NCI-H345 treated with DMSO at 0.1 percent for 48 hours (cell line): ENCODE measurements around the gene LRRC58.
"Not testable (repeated sequence)": the region's sequence is repeated elsewhere in the genome, so short reads cannot be mapped to it uniquely, and the experiment has no call there.

Source experiments
- DNase-seq: peaks from one replicate; lab custom pipeline; 2025; ENCODE audit not compliant: unreplicated experiment; lab: John Stamatoyannopoulos, UW

LRRC58 gene

GRCh38 chr3:120341658-120342346 lies 7.4 kb downstream of the LRRC58 start:
- DNase-seq = no peak

- no peak for DNase-seq
Observed at GRCh38 chr3:120339362-120339761, 9.8 kb downstream of the LRRC58 start.

GRCh38 chr3:120338517-120338916 lies 10.6 kb downstream of the LRRC58 start:
- no peak for DNase-seq

GRCh38 chr3:120332646-120333045 lies 16.5 kb downstream of the LRRC58 start:
- DNase-seq = no peak

- no peak for DNase-seq
Observed at GRCh38 chr3:120331076-120331475, 18.1 kb downstream of the LRRC58 start.

- no peak for DNase-seq
Observed at GRCh38 chr3:120326784-120327183, 22.4 kb downstream of the LRRC58 start.

- DNase-seq = no peak
Observed at GRCh38 chr3:120324190-120324589, 25.0 kb downstream of the LRRC58 start.

GRCh38 chr3:120323761-120324160 lies 25.4 kb downstream of the LRRC58 start:
- DNase-seq = not testable (repeated sequence)

- DNase-seq = no peak
Observed at GRCh38 chr3:120311863-120312794, 37.0 kb downstream of the LRRC58 start.

- no peak for DNase-seq
Observed at GRCh38 chr3:120306519-120307455, 42.4 kb downstream of the LRRC58 start.

- DNase-seq = no peak
Observed at GRCh38 chr3:120304616-120305015, 44.5 kb downstream of the LRRC58 start.

GRCh38 chr3:120302361-120302760 lies 46.8 kb downstream of the LRRC58 start:
- no peak for DNase-seq

GRCh38 chr3:120300971-120301370 lies 48.2 kb downstream of the LRRC58 start:
- DNase-seq = no peak

GRCh38 chr3:120299403-120299802 lies 49.8 kb downstream of the LRRC58 start:
- DNase-seq = no peak

- no peak for DNase-seq
Observed at GRCh38 chr3:120298996-120299395, 50.2 kb downstream of the LRRC58 start.

- not testable (repeated sequence) for DNase-seq
Observed at GRCh38 chr3:120291552-120291951, 57.6 kb downstream of the LRRC58 start.

- no peak for DNase-seq
Observed at GRCh38 chr3:120289636-120290035, 59.5 kb downstream of the LRRC58 start.

- DNase-seq = no peak
Observed at GRCh38 chr3:120286465-120286864, 62.7 kb downstream of the LRRC58 start.

- no peak for DNase-seq
Observed at GRCh38 chr3:120285508-120285841, 63.7 kb downstream of the LRRC58 start.

GRCh38 chr3:120284747-120285507 lies 64.2 kb downstream of the LRRC58 start, which contains the start of gene GPR156:
TSS of gene GPR156 (minus strand) at chr3:120285222. CDS start at chr3:120244098, 41,124 bp downstream.
- no peak for DNase-seq
